Measurements from ENCODE around the gene ADGRG6. TPM values are rescaled to one million over a fixed set of nuclear protein-coding genes. Genes with fewer than 3 reads are reported as not detected.

The ADGRG6 gene
- total and polyA plus RNA-seq, 9 of the 15 experiments (the other 6 are each of a cell fraction or from before 2014, with no cell fraction given) = under 0.01 to 0.11 (median 0.05) TPM; not detected in 5

- no peak overlapping the region for H3K9ac ChIP-seq (ENCODE audit: insufficient read depth in 1 of 2, low read depth in 2 of 2, low read length in 2 of 2)
- no peak overlapping the region for H2AFZ ChIP-seq (ENCODE audit: low read depth, low read length)
- no peaks in the 10 kb centered on the region for H3K36me3 ChIP-seq (ENCODE audit: control insufficient read depth, insufficient read depth, low read length)
- DNase-seq (ENCODE audit: extremely low read depth in 1 of 4, low spot score in 3 of 4) (no peak), FAIRE-seq (no peak), ATAC-seq (no peak)
- no peak for TF ChIP-seq ZC3H4 (CRISPR knock-in tag; IDR thresholded peaks at IDR 0.05; ENCODE audit: borderline replicate concordance)
- no peak for TF ChIP-seq LCOR (CRISPR knock-in tag; IDR thresholded peaks at IDR 0.05)
- POLR2A ChIA-PET = interaction anchor here (0.7 kb wide), 1 partner anchor 42 kb away, joined by 4 read pairs; no protein-coding TSS in a partner anchor
- 0% methylated on average over 3 of the region's 3 CpGs for WGBS (ENCODE audit: insufficient coverage, low coverage, missing lambda C conversion rate)
- no TSS peak for BruUV-seq (replicated peaks)
- H3K9me3 ChIP-seq (replicated peaks; ENCODE audit: control insufficient read depth, insufficient read depth, low read depth, low read length) = no peaks in the 10 kb centered on the region
- H3K79me2 ChIP-seq (ENCODE audit: control insufficient read depth, insufficient read depth, low read length) = no peaks in the 10 kb centered on the region
- H4K20me1 ChIP-seq (replicated peaks; ENCODE audit: control insufficient read depth, insufficient read depth, low read length) = no peaks in the 10 kb centered on the region
- no peak overlapping the region for H3K27ac ChIP-seq (ENCODE audit: extremely low read depth, low read depth, low read length)
- in situ Hi-C loops (cut with MboI) (no loop called here), intact Hi-C loops (cut with micrococcal nuclease) (no loop called here)
- no peak overlapping the region for H3K4me2 ChIP-seq (ENCODE audit: insufficient read depth, low read length)
- H3K4me3 ChIP-seq = no peak overlapping the region
- CTCF ChIA-PET (ENCODE audit: low intra/inter-chr PET ratio) = no interaction called here
- peaks cover 0 to 10% of the 10 kb centered on the region in 2 experiments; a peak in 1 of 5 replicates for H3K4me1 ChIP-seq (replicated peaks in 1 of 2; ENCODE audit: control insufficient read depth in 2 of 2, insufficient read depth in 2 of 2, low read length in 2 of 2)
- H3K27me3 ChIP-seq (ENCODE audit: control insufficient read depth in 2 of 2, insufficient read depth in 2 of 2, low read length in 2 of 2) = peaks cover 13 to 25% of the 10 kb centered on the region in 2 experiments; a peak in 4 of 5 replicates
- no peaks in the 10 kb centered on the region for H3K9me1 ChIP-seq (ENCODE audit: control insufficient read depth, insufficient read depth, low read length)
Observed at GRCh38 chr6:142297996-142298753, 3.6 kb upstream of the ADGRG6 start.

- ATAC-seq (no peak), FAIRE-seq (no peak), DNase-seq (ENCODE audit: extremely low read depth in 1 of 4, low spot score in 3 of 4) (no peak)
- Histone ChIP-seq H3K9me3 (replicated peaks; ENCODE audit: control insufficient read depth, insufficient read depth, low read depth, low read length) (no peaks in the 10 kb centered on the region), H3K4me2 (ENCODE audit: insufficient read depth, low read length) (no peak overlapping the region), H3K27ac (ENCODE audit: extremely low read depth, low read depth, low read length) (no peak overlapping the region), H3K79me2 (ENCODE audit: control insufficient read depth, insufficient read depth, low read length) (no peaks in the 10 kb centered on the region), H3K27me3 (ENCODE audit: control insufficient read depth in 2 of 2, insufficient read depth in 2 of 2, low read length in 2 of 2) (peaks cover 13 to 25% of the 10 kb centered on the region in 2 experiments; a peak in 4 of 5 replicates), H3K4me1 (replicated peaks in 1 of 2; ENCODE audit: control insufficient read depth in 2 of 2, insufficient read depth in 2 of 2, low read length in 2 of 2) (peaks cover 0 to 10% of the 10 kb centered on the region in 2 experiments; a peak in 1 of 5 replicates), H3K4me3 (no peak overlapping the region), H2AFZ (ENCODE audit: low read depth, low read length) (no peak overlapping the region), H4K20me1 (replicated peaks; ENCODE audit: control insufficient read depth, insufficient read depth, low read length) (no peaks in the 10 kb centered on the region), H3K36me3 (ENCODE audit: control insufficient read depth, insufficient read depth, low read length) (no peaks in the 10 kb centered on the region), H3K9me1 (ENCODE audit: control insufficient read depth, insufficient read depth, low read length) (no peaks in the 10 kb centered on the region), H3K9ac (ENCODE audit: insufficient read depth in 1 of 2, low read depth in 2 of 2, low read length in 2 of 2) (no peak overlapping the region)
- TF ChIP-seq CAMTA2 (CRISPR knock-in tag; conservative IDR thresholded peaks at IDR 0.05) (no peak), POU5F1 (IDR thresholded peaks at IDR 0.05; ENCODE audit: borderline replicate concordance, low read depth, low read length, partially characterized antibody) (no peak), E2F6 (IDR thresholded peaks at IDR 0.05; ENCODE audit: borderline replicate concordance in 1 of 2, extremely low read depth in 1 of 2, insufficient read depth in 1 of 2, insufficient read length in 1 of 2, low read depth in 1 of 2, low read length in 1 of 2, poor library complexity in 1 of 2, severe bottlenecking in 1 of 2) (no peak), RB1 (IDR thresholded peaks at IDR 0.05; ENCODE audit: low read depth) (no peak), XRCC4 (IDR thresholded peaks at IDR 0.05; ENCODE audit: extremely low read depth, insufficient read depth, insufficient read length) (no peak)
- no TSS peak for BruUV-seq (replicated peaks)
- WGBS (ENCODE audit: insufficient coverage, low coverage, missing lambda C conversion rate) = 0% methylated on average over 3 of the region's 3 CpGs
- intact Hi-C loops (cut with micrococcal nuclease) = no loop called here
- in situ Hi-C loops (cut with MboI) = no loop called here
- CTCF ChIA-PET (ENCODE audit: low intra/inter-chr PET ratio) = no interaction called here
- POLR2A ChIA-PET = interaction anchor here (0.6 to 0.7 kb wide), 2 partner anchors 64 to 153 kb away, joined by 3 read pairs; partner anchors contain the start of genes NMBR and VTA1
Observed at GRCh38 chr6:142300302-142300701, 1.5 kb upstream of the ADGRG6 start.
